A673 (cell line): ENCODE data around the gene GALNT14. TPM values are rescaled to one million over a fixed set of nuclear protein-coding genes. Genes with fewer than 3 reads are reported as not detected.

Experiments used
- BruUV-seq: library from RNA; stranded (reverse); fragments of 400-500 nt; replicated peaks from 2 replicates; lab custom pipeline; 2021; lab: Mats Ljungman, UMichigan
- CTCF ChIA-PET: fragments of 300-600 bp; sonication (Branson Sonifier 250); formaldehyde crosslinking; loops from one replicate; lab custom pipeline; 2022; ENCODE audit warnings: antibody characterized with exemption; lab: Charles Lee
- POLR2A ChIA-PET: fragments of 300-600 bp; sonication (Branson Sonifier 250); formaldehyde crosslinking; loops from one replicate; lab custom pipeline; 2022; ENCODE audit warnings: antibody characterized with exemption; ENCODE audit not compliant: low non-redundant PET; lab: Charles Lee
- DNase-seq: peaks from one replicate; pipeline ENCODE4 v3.0.0-alpha.2; 2015; ENCODE audit warnings: low spot score
- H3K27ac ChIP-seq: fragments of 200-600 bp; sonication (generic); 2 replicates; pipeline ENCODE4 v1.5.1; 2016; ENCODE audit warnings: mixed run types, low read depth, mild to moderate bottlenecking, mixed read lengths, antibody characterized with exemption, low read length; ENCODE audit not compliant: poor library complexity, severe bottlenecking
- H3K27me3 ChIP-seq: fragments of 200-600 bp; sonication (generic); replicated peaks from 2 replicates; pipeline ENCODE4 v1.6.1; 2017; ENCODE audit warnings: mixed run types, low read depth, mild to moderate bottlenecking, mixed read lengths, antibody characterized with exemption, low read length; ENCODE audit not compliant: insufficient read depth, poor library complexity
- H3K36me3 ChIP-seq: fragments of 200-600 bp; sonication (generic); 2 replicates; pipeline ENCODE4 v1.6.1; 2016; ENCODE audit warnings: mixed run types, mild to moderate bottlenecking, mixed read lengths, antibody characterized with exemption, low read length; ENCODE audit not compliant: insufficient read depth, poor library complexity, severe bottlenecking
- H3K4me1 ChIP-seq: fragments of 200-600 bp; sonication (generic); 2 replicates; pipeline ENCODE4 v1.6.1; 2017; ENCODE audit warnings: mixed run types, mild to moderate bottlenecking, mixed read lengths, antibody characterized with exemption, low read length; ENCODE audit not compliant: insufficient read depth, poor library complexity, severe bottlenecking
- H3K4me3 ChIP-seq: fragments of 200-600 bp; sonication (generic); 2 replicates; pipeline ENCODE4 v1.5.1; 2016; ENCODE audit warnings: low read depth, mixed run types, mild to moderate bottlenecking, mixed read lengths, low read length; ENCODE audit not compliant: poor library complexity, severe bottlenecking
- H3K9me3 ChIP-seq: fragments of 200-600 bp; sonication (generic); 2 replicates; pipeline ENCODE4 v1.6.1; 2016; ENCODE audit warnings: mixed run types, low read depth, mild to moderate bottlenecking, mixed read lengths, antibody characterized with exemption, low read length; ENCODE audit not compliant: poor library complexity, severe bottlenecking
- CTCF ChIP-seq: fragments of 300-800, 200-600 bp; sonication (generic); conservative IDR thresholded peaks from 2 replicates; pipeline ENCODE4 v1.5.1; 2017; ENCODE audit warnings: low read depth, mild to moderate bottlenecking, antibody characterized with exemption, low read length, moderate library complexity, mixed read lengths
- EZH2 ChIP-seq: fragments of 200-600 bp; sonication (generic); IDR thresholded peaks from 2 replicates; pipeline ENCODE4 v1.6.1; 2017; ENCODE audit warnings: borderline replicate concordance, low read depth, mild to moderate bottlenecking, mixed read lengths, antibody characterized with exemption, low read length; ENCODE audit not compliant: poor library complexity, severe bottlenecking
- intact Hi-C: fragments of 100-400 bp; cut with micrococcal nuclease; formaldehyde crosslinking; loops from one replicate; pipeline ENCODE4 v1.10.0; 2022; ENCODE audit not compliant: unreplicated experiment
- total RNA-seq: library from RNA; stranded (reverse); gene quantifications from 2 replicates; pipeline ENCODE4 v1.2.3, GENCODE V29; 2021

Gene GALNT14
- total RNA-seq, 1 experiment from 2014 or later = 9.7 TPM

- H3K4me3 ChIP-seq = no peak overlapping the region
- TF ChIP-seq EZH2 (no peak), CTCF (no peak)
- intact Hi-C loops = no loop called here
- H3K27ac ChIP-seq = no peak overlapping the region
- ChIA-PET CTCF (no interaction called here), POLR2A (no interaction called here)
- no peaks in the 10 kb centered on the region for H3K27me3 ChIP-seq
- no peaks in the 10 kb centered on the region for H3K36me3 ChIP-seq
- no peak for DNase-seq
- no peaks in the 10 kb centered on the region for H3K4me1 ChIP-seq
- no TSS peak for BruUV-seq
- no peaks in the 10 kb centered on the region for H3K9me3 ChIP-seq
Measured at GRCh38 chr2:31088504-31089195, 49.6 kb downstream of the GALNT14 start.

DNA sequence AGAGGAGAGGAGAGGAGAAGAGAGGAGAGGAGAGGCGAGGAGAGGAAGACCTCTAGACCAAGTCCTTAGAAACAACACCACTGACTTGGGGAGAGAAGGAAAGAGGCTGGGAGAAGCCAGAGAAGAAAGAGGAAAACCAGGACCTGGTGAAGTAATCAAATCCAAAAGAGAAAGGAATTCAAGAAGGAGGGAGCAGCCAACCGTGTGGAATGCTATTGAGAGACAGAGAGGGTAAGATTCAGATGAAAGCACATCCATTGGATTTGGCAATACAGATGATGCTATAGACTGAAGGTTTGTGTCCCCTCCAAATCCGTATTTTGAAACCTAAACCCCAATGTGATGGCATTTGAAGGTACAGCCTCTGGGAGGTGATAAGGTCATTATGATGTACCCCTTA, 50.7 kb downstream of the GALNT14 start:
- Histone ChIP-seq H3K4me3 (no peak overlapping the region), H3K27ac (no peak overlapping the region), H3K9me3 (no peaks in the 10 kb centered on the region), H3K36me3 (no peaks in the 10 kb centered on the region), H3K4me1 (no peaks in the 10 kb centered on the region), H3K27me3 (no peaks in the 10 kb centered on the region)
- POLR2A ChIA-PET = no interaction called here
- intact Hi-C loops = no loop called here
- BruUV-seq = no TSS peak
- DNase-seq = no peak
- CTCF ChIA-PET = no interaction called here
- TF ChIP-seq CTCF = no peak
- TF ChIP-seq EZH2 = no peak

DNA sequence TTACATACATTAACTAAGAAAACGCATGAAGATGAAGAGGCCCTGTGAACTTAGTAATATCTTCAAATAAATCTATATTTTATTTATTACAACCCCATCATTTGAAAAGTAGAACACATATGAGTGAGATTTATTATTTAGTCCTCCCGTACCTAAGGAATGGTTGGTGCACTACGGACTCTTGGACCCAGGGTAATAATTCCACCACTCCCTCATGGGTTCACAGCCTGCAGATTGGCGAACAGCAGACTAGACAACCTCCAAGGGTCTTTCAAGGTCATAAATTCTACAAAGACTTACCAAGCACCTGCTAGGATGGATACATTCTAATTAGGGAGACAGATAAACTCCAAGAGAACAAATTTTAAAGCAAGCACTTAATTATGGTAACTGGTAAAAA, 51.6 kb downstream of the GALNT14 start:
- intact Hi-C loops = no loop called here
- no peak for DNase-seq
- Histone ChIP-seq H3K4me3 (no peak overlapping the region), H3K9me3 (no peaks in the 10 kb centered on the region), H3K36me3 (no peaks in the 10 kb centered on the region), H3K27ac (no peak overlapping the region), H3K4me1 (no peaks in the 10 kb centered on the region), H3K27me3 (no peaks in the 10 kb centered on the region)
- ChIA-PET CTCF (no interaction called here), POLR2A (no interaction called here)
- TF ChIP-seq EZH2 (no peak), CTCF (no peak)
- BruUV-seq = no TSS peak
